ENCODE results near the gene KRT36. TPM values are rescaled to one million over a fixed set of nuclear protein-coding genes. Genes with fewer than 3 reads are reported as not detected.

The KRT36 gene
- total RNA-seq, 1 donor from 2014 or later: not detected

DNA sequence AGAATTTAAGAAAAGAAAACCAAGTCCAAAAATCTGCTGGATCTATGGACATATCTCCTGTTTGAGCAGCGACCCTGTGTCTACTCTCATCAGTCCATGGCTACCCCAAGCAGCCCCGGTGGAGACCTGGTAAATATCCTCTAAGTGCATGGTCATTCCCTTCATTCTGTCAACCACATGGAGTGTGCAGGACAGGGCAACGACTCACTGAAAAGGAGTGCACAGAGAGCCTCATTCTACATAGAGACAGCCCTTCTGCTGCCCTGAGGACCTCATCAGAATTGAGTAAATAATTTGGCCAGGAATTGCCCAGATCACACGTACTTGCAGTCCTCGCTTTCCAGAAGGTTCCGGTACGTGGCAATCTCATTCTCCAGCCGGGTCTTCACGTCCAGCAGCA is 51.9 kb downstream of the KRT36 start:
- no peak for DNase-seq

DNA sequence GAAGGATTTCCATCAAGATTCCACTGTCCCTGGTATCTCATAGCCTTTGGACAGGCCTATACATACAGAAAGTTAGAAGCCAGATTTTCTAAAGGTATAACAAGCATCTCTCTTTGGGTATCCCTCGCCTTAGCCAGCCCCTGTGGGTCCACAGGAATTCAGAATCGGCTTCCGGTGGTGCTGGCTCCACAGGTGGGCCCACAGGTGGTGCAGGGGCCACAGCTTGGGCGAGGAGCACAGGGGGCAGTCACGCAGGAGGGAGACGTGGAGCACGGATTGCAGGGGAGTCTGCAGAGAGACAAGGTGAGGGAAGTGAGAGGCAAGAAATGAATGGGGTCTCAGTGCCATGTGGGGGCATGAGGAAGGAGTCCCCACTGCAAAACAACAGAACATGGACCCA is 52.5 kb downstream of the KRT36 start:
- DNase-seq: no peak

Small RNA genes lying within 50 kb of the gene (small RNA-seq; reads per million reads assigned to genes)
- gene RNU2-32P (ENCODE audit: low replicate concordance): 0.26 reads per million, percentile 44 among the genes with 10 or more reads in this experiment

Other genes starting within 250 kb of the KRT36 start
- not detected for gene KRTAP9-4, start 240.2 kb downstream of the KRT36 start, total RNA-seq
- not detected for gene KRTAP9-9, start 234.5 kb downstream of the KRT36 start, total RNA-seq
- not detected for gene KRTAP9-6, start 224.5 kb downstream of the KRT36 start, total RNA-seq
- gene KRTAP9-7, start 214.2 kb downstream of the KRT36 start, total RNA-seq: not detected
- gene KRTAP29-1, start 187.1 kb downstream of the KRT36 start, total RNA-seq: not detected
- gene KRTAP16-1, start 180.6 kb downstream of the KRT36 start, total RNA-seq: not detected
- 1.0 TPM for gene KRTAP17-1, start 174.2 kb downstream of the KRT36 start, total RNA-seq
- not detected for gene KRT33A, start 139.1 kb downstream of the KRT36 start, total RNA-seq
- 0.21 TPM for gene KRT33B, start 120.1 kb downstream of the KRT36 start, total RNA-seq
- gene KRT34, start 107.6 kb downstream of the KRT36 start, total RNA-seq: 0.51 TPM
- 6.1 TPM for gene KRT31, start 92.3 kb downstream of the KRT36 start, total RNA-seq
- not detected for gene KRT37, start 65.3 kb downstream of the KRT36 start, total RNA-seq
- gene KRT38, start 48.9 kb downstream of the KRT36 start, total RNA-seq: not detected
- not detected for gene KRT32, start 22.5 kb downstream of the KRT36 start, total RNA-seq
- gene KRT35, start 8.8 kb downstream of the KRT36 start, total RNA-seq: not detected
- gene KRT13, start 15.7 kb upstream of the KRT36 start, total RNA-seq: 1,847 TPM
- 633 TPM for gene KRT15, start 29.0 kb upstream of the KRT36 start, total RNA-seq
- gene KRT19, start 38.4 kb upstream of the KRT36 start, total RNA-seq: 248 TPM
- not detected for gene KRT9, start 82.1 kb upstream of the KRT36 start, total RNA-seq
- gene KRT14, start 97.0 kb upstream of the KRT36 start, total RNA-seq: 738 TPM
- gene KRT16, start 122.9 kb upstream of the KRT36 start, total RNA-seq: 52.3 TPM
- 253 TPM for gene KRT17, start 134.7 kb upstream of the KRT36 start, total RNA-seq
- gene EIF1, start 199.0 kb upstream of the KRT36 start, total RNA-seq: 261 TPM
- not detected for gene GAST, start 222.4 kb upstream of the KRT36 start, total RNA-seq
- 0.41 TPM for gene HAP1, start 244.7 kb upstream of the KRT36 start, total RNA-seq

Data from tongue (tissue), 3 donors.